Mucosa of rectum (tissue), 2 donors: ENCODE data around the gene TIGD1.

Experiments
- H3K27ac ChIP-seq, 2 donors: one replicate each; pipeline ENCODE4 v1.7.0; 2013; ENCODE audit warnings: inconsistent platforms in 2 of 2, low read depth in 2 of 2, low read length in 2 of 2
- H3K27me3 ChIP-seq, 2 donors: one replicate each; pipeline ENCODE4 v1.7.0; 2013; ENCODE audit warnings: low read length in 2 of 2; ENCODE audit not compliant: control insufficient read depth in 2 of 2, insufficient read depth in 2 of 2
- H3K36me3 ChIP-seq, 2 donors: one replicate each; pipeline ENCODE4 v1.7.0; 2013; ENCODE audit warnings: low read length in 2 of 2; ENCODE audit not compliant: control insufficient read depth in 2 of 2, insufficient read depth in 2 of 2
- H3K4me1 ChIP-seq, 2 donors: one replicate each; pipeline ENCODE4 v1.7.0; 2013; ENCODE audit warnings: low read length in 2 of 2, mild to moderate bottlenecking in 1 of 2; ENCODE audit not compliant: control insufficient read depth in 2 of 2, insufficient read depth in 2 of 2
- H3K4me3 ChIP-seq, 2 donors: one replicate each; pipeline ENCODE4 v1.7.0; 2013; ENCODE audit warnings: low read length in 2 of 2
- H3K9ac ChIP-seq, 2 donors: one replicate each; pipeline ENCODE4 v1.7.0; 2013; ENCODE audit warnings: low read length in 2 of 2, low read depth in 1 of 2, mild to moderate bottlenecking in 1 of 2
- H3K9me3 ChIP-seq, 2 donors: one replicate each; pipeline ENCODE4 v1.7.0; 2013; ENCODE audit warnings: low read length in 2 of 2; ENCODE audit not compliant: control insufficient read depth in 2 of 2
- donor health status: healthy.
- donor health status: Normal muscosa, but diverticular disease.

The TIGD1 gene

DNA sequence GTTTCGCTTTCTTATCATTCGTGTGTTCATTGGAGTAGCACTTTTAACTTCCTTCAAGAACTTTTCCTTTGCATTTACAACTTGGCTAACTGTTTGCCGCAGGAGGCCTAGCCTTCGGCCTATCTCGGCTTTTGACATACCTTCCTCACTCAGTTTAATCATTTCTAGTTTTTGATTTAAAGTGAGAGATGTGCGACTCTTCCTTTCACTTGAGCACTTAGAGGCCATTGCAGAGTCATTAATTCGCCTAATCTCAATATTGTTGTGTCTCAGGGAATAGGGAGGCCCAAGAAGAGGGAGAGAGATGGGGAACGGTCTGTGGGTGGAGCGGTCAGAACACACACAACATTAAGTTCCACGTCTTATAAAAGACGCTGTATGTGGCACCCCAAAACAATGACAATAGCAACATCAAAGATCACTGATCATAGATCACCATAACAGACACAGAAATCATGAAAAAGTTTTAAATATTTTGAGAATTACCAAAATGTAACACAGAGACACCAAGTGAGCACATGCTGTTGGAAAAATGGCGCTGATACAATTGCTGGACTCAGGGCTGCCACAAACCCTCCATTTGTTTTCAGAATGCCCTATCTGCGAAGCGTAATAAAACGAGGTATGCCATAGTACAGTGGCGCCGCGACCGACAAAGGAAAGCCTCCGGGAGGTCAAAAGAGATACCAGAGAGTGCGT, 553 bp downstream of the TIGD1 start:
- Histone ChIP-seq H3K9me3 (no peaks in the 10 kb centered on the region), H3K27me3 (no peaks in the 10 kb centered on the region), H3K27ac (peak overlapping the region; percentile 98), H3K9ac (peak overlapping the region; percentile 72 to 96), H3K36me3 (peaks cover 5 to 12% of the 10 kb centered on the region in 2 donors), H3K4me1 (peaks cover 3 to 10% of the 10 kb centered on the region in 2 donors), H3K4me3 (peak overlapping the region; percentile 91 to 97)

- peaks cover 0 to 9% of the 10 kb centered on the region in 2 donors for H3K36me3 ChIP-seq
- no peak overlapping the region for H3K4me3 ChIP-seq
- no peaks in the 10 kb centered on the region for H3K27me3 ChIP-seq
- H3K4me1 ChIP-seq: peaks cover 3 to 10% of the 10 kb centered on the region in 2 donors
- no peak overlapping the region for H3K27ac ChIP-seq
- H3K9ac ChIP-seq: no peak overlapping the region
- H3K9me3 ChIP-seq: no peaks in the 10 kb centered on the region
Measured at GRCh38 chr2:232547991-232548390, 2.4 kb downstream of the TIGD1 start.

DNA sequence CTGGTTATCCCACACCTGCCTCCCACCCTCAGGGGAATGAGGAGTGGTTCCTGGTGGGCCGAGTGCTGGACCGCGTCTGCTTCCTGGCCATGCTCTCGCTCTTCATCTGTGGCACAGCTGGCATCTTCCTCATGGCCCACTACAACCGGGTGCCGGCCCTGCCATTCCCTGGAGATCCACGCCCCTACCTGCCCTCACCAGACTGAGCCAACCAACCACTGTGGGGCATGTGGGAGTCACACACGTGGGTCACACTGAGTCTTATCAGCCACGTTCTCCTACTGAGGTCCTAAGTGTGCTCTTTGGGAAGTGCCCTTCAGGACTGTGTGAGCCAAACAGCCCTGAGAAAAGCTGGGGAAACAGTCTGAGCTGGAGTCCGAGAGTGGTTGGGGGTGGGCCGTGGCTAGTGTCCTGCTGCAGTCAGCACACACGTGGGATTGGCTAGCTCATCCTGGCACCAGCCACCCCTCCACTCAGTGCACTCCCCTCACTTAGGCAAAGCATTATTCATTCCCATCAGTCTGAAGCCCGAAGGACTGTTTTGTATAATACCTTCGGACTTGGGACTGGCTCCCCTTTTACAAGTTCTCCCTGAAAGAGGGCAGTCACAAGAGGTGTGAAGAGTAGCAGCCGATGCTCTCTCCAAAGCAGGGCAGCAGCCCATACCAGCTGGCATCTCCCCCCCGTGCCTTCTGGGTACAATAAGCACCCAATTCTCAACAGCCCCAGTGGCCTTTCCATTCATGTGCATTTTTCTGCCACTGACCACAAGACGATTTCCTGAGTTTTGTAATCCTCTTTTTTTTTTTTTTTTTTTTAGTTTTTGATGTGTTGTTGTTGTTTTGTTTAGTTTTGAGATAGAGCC, 4.6 kb downstream of the TIGD1 start:
- Histone ChIP-seq H3K27ac (no peak overlapping the region), H3K9me3 (no peaks in the 10 kb centered on the region), H3K9ac (no peak overlapping the region)

GRCh38 chr2:232544674-232545073, 5.7 kb downstream of the TIGD1 start:
- peaks cover 0 to 5% of the 10 kb centered on the region in 2 donors for H3K36me3 ChIP-seq
- no peak overlapping the region for H3K27ac ChIP-seq
- no peak overlapping the region for H3K4me3 ChIP-seq
- no peak overlapping the region for H3K9ac ChIP-seq
- peaks cover 0 to 2% of the 10 kb centered on the region in 2 donors for H3K27me3 ChIP-seq
- H3K9me3 ChIP-seq: no peaks in the 10 kb centered on the region
- no peaks in the 10 kb centered on the region for H3K4me1 ChIP-seq

More for the DNA sequence above, 4.6 kb downstream of the TIGD1 start:
- Histone ChIP-seq H3K27me3 (no peaks in the 10 kb centered on the region), H3K4me1 (no peaks in the 10 kb centered on the region), H3K4me3 (no peak overlapping the region), H3K36me3 (peaks cover 0 to 5% of the 10 kb centered on the region in 2 donors)

- Histone ChIP-seq H3K4me1 (no peaks in the 10 kb centered on the region), H3K9ac (no peak overlapping the region), H3K9me3 (no peaks in the 10 kb centered on the region), H3K27ac (no peak overlapping the region), H3K27me3 (peaks cover 4 to 5% of the 10 kb centered on the region in 2 donors), H3K36me3 (peaks cover 0 to 5% of the 10 kb centered on the region in 2 donors), H3K4me3 (no peak overlapping the region)
Measured at GRCh38 chr2:232543928-232544631, 6.3 kb downstream of the TIGD1 start.

DNA sequence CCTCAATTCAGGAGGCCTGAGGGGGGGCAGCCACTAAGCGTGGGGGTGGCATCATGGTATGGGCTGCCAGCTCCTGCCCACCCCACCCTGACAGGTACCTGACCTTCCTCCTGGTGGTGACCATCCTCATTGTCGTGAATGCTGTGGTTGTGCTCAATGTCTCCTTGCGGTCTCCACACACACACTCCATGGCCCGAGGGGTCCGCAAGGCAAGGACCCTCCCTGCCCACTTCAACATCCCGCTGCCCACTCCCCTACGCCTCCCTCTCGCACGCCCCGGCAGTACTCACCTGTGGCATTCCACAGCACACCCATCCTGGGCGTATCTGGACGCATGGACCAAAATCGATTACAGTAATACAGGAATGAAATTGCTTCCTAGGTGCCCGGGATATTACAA, 6.9 kb downstream of the TIGD1 start:
- H3K4me1 ChIP-seq: no peaks in the 10 kb centered on the region
- no peaks in the 10 kb centered on the region for H3K9me3 ChIP-seq
- no peak overlapping the region for H3K9ac ChIP-seq
- H3K27ac ChIP-seq: no peak overlapping the region
- peaks cover 0 to 5% of the 10 kb centered on the region in 2 donors for H3K36me3 ChIP-seq
- no peak overlapping the region for H3K4me3 ChIP-seq
- peaks cover 5 to 6% of the 10 kb centered on the region in 2 donors for H3K27me3 ChIP-seq

- Histone ChIP-seq H3K4me1 (no peaks in the 10 kb centered on the region), H3K36me3 (peaks cover 0 to 5% of the 10 kb centered on the region in 2 donors), H3K9ac (no peak overlapping the region), H3K27me3 (peaks cover 5 to 6% of the 10 kb centered on the region in 2 donors), H3K27ac (no peak overlapping the region), H3K9me3 (no peaks in the 10 kb centered on the region), H3K4me3 (no peak overlapping the region)
Measured at GRCh38 chr2:232542715-232543467, 7.5 kb downstream of the TIGD1 start.

- no peaks in the 10 kb centered on the region for H3K9me3 ChIP-seq
- H3K4me1 ChIP-seq: no peaks in the 10 kb centered on the region
- H3K4me3 ChIP-seq: no peak overlapping the region
- peaks cover 5 to 6% of the 10 kb centered on the region in 2 donors for H3K27me3 ChIP-seq
- peaks cover 0 to 5% of the 10 kb centered on the region in 2 donors for H3K36me3 ChIP-seq
- no peak overlapping the region for H3K27ac ChIP-seq
- H3K9ac ChIP-seq: no peak overlapping the region
Measured at GRCh38 chr2:232541961-232542714, 8.2 kb downstream of the TIGD1 start.
